Nephron (organoid): ENCODE measurements around the gene HOXA10.

Experiments used
- H3K27ac Mint-ChIP-seq, 3 experiments: 2 replicates each; pipeline ENCODE4 v1.8.0; 2020; ENCODE audit warnings: mixed read lengths in 3 of 3, mild to moderate bottlenecking in 2 of 3, moderate library complexity in 1 of 3
- H3K27me3 Mint-ChIP-seq: 2 replicates; pipeline ENCODE4 v1.8.0; 2021; ENCODE audit warnings: low read depth, mild to moderate bottlenecking, moderate library complexity, mixed read lengths
- H3K36me3 Mint-ChIP-seq: 2 replicates; pipeline ENCODE4 v1.8.0; 2020; ENCODE audit warnings: low read depth, mixed read lengths
- H3K4me1 Mint-ChIP-seq: 2 replicates; pipeline ENCODE4 v1.8.0; 2020; ENCODE audit warnings: mixed read lengths
- H3K4me3 Mint-ChIP-seq, 3 experiments: 2 replicates each; pipeline ENCODE4 v1.8.0; 2020; ENCODE audit warnings: mild to moderate bottlenecking in 3 of 3, mixed read lengths in 3 of 3, moderate library complexity in 2 of 3
- H3K9me3 Mint-ChIP-seq: 2 replicates; pipeline ENCODE4 v1.8.0; 2020; ENCODE audit warnings: mixed read lengths
- CTCF ChIP-seq, 3 experiments: fragments of 200-600 bp; sonication (generic); IDR thresholded peaks; one replicate each; pipeline ENCODE4 v1.5.0; 2021; ENCODE audit warnings: antibody characterized with exemption in 3 of 3; ENCODE audit not compliant: unreplicated experiment in 3 of 3

HOXA10 gene

DNA sequence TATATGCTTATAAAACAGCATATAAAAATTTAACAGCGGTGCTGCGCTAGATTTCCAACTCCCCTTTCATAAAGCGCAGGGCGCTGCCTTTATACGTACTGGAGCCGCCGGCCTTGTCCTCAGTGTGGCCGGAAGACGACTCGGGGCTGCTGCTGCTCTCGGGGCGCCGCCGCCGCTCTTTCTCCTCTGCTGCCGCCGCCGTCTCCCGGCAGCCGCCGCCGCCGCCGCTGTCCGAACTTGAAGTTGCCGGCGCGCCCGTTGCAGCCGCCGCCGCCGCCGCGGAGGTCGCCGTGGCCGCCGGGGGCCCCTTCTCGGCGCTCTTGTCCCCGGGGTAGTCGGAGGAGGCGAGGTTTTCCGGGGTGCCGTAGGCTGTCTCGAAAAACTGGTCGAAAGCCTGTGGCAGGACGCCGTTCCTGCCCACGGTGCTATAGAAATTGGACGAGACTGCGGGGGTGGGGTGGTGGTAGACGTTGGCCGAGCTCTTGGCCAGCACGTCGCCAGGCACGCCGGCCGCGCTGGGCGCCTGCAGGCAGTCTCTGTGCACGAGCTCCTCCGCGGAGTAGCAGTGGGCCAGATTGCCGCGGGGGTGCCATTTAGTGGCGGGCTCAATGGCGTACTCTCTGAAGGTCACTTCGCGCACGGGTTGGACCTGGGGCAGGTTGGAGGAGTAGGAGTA is 10.4 kb upstream of the HOXA10 start:
- TF ChIP-seq CTCF (IDR thresholded peaks at IDR 0.05; ENCODE audit: unreplicated experiment in 3 of 3) = no peak
- no peaks in the 10 kb centered on the region for H3K9me3 Mint-ChIP-seq
- H3K27ac Mint-ChIP-seq = peak overlapping the region; percentile 74 to 97 (median 97)
- H3K4me1 Mint-ChIP-seq = peaks cover 47% of the 10 kb centered on the region
- H3K27me3 Mint-ChIP-seq = peaks cover 99% of the 10 kb centered on the region
- H3K36me3 Mint-ChIP-seq = no peaks in the 10 kb centered on the region
- peak overlapping the region; percentile 91 to 92 (median 92) for H3K4me3 Mint-ChIP-seq

DNA sequence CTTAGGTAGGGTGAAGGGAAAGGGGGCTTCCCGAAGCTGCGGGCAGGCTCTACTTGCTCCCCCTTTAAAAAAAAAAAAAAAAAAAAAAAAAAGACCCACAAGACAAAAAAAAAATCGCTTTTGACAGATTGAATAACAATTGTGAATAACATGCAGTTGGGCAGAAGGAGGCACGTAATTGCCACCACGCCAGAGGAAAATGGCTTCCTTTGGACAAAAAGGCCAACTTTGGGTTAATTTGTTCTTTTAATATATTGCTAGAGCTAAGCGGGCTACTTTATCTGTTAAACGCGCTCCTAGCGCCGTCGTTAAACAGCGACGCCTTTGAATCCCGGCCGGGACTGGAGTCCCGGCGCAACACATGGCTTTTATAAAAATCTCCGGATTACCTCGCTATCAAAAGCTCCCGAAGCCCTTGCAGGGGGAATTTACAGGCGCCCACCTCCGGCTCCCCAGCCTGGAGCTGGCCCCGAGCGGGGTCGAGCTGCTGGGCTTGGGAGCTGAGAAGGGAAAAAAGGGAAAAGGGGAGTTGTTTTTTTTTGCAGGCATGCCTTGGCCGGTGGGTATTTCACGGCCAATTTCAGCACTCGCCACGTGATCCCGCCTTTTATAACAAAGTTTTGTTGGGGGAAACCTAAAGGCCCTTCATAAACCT is 9.7 kb upstream of the HOXA10 start:
- H3K36me3 Mint-ChIP-seq = no peaks in the 10 kb centered on the region

GRCh38 chr7:27182861-27183681 is 9.0 kb upstream of the HOXA10 start:
- Mint-ChIP-seq H3K27me3 (peaks cover 98% of the 10 kb centered on the region), H3K9me3 (no peaks in the 10 kb centered on the region), H3K27ac (peak overlapping the region; percentile 56 to 84 (median 58)), H3K4me3 (peak overlapping the region; percentile 78 to 92 (median 82)), H3K4me1 (peaks cover 40% of the 10 kb centered on the region), H3K36me3 (peaks cover 5% of the 10 kb centered on the region)
- no peak for TF ChIP-seq CTCF (IDR thresholded peaks at IDR 0.05; ENCODE audit: unreplicated experiment in 3 of 3)

More for the DNA sequence above, 9.7 kb upstream of the HOXA10 start:
- no peak for TF ChIP-seq CTCF (IDR thresholded peaks at IDR 0.05; ENCODE audit: unreplicated experiment in 3 of 3)
- H3K27ac Mint-ChIP-seq = peak overlapping the region; percentile 41 to 97 (median 45)
- H3K4me1 Mint-ChIP-seq = peaks cover 46% of the 10 kb centered on the region
- peaks cover 99% of the 10 kb centered on the region for H3K27me3 Mint-ChIP-seq
- H3K9me3 Mint-ChIP-seq = no peaks in the 10 kb centered on the region
- H3K4me3 Mint-ChIP-seq = peak overlapping the region; percentile 78 to 92 (median 82)

DNA sequence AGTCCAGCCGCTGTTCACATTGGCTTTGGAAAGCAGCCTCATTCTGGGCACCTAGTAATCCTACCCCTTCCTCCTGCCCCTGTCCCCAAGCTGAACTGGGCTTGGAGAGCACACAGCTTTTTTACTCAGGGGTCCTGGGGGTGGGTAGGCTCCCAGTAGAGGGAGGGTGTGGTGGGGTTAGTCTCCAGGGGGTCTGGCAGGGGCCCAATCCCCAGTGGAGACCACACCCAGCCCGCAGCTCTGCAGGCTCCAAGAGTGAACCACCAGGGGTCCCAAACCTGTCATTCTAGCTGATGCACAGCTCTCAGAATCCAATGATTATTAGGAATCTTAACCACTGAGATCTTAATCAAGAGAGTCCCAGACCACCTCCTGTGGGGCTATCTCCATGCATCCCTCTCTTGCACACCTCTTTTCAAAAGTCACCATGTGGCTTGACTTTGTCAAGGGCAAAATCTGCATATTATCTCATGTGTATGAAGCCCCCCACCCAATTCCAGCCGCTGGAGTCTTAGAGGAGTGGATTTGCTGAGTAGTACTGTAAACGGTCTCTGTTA is 8.2 kb upstream of the HOXA10 start:
- H3K27ac Mint-ChIP-seq = peak overlapping the region; percentile 56 to 84 (median 58)
- peaks cover 98% of the 10 kb centered on the region for H3K27me3 Mint-ChIP-seq
- peak overlapping the region; percentile 78 to 92 (median 82) for H3K4me3 Mint-ChIP-seq
- H3K4me1 Mint-ChIP-seq = peaks cover 42% of the 10 kb centered on the region
- H3K36me3 Mint-ChIP-seq = peaks cover 12% of the 10 kb centered on the region
- no peaks in the 10 kb centered on the region for H3K9me3 Mint-ChIP-seq
- peak in 1 of 3 experiments; percentile 8 for TF ChIP-seq CTCF (IDR thresholded peaks at IDR 0.05; ENCODE audit: unreplicated experiment in 3 of 3)

GRCh38 chr7:27181795-27182275 is 7.7 kb upstream of the HOXA10 start:
- Mint-ChIP-seq H3K4me1 (peaks cover 46% of the 10 kb centered on the region), H3K27ac (peak overlapping the region in 1 of 3 experiments; percentile 100), H3K27me3 (peaks cover 98% of the 10 kb centered on the region), H3K4me3 (peak overlapping the region; percentile 25 to 92 (median 61)), H3K36me3 (peaks cover 17% of the 10 kb centered on the region), H3K9me3 (no peaks in the 10 kb centered on the region)
- no peak for TF ChIP-seq CTCF (IDR thresholded peaks at IDR 0.05; ENCODE audit: unreplicated experiment in 3 of 3)
